Stimulated activated CD4-positive, alpha-beta T cell treated with anti-CD3 and anti-CD28 coated beads, Interleukin-1b, Interleukin-23, amount 100 ng/mL, for 1 hour (primary cell): ENCODE results near the gene ADGRA3.

Source experiments
- DNase-seq, 2 donors: peaks; one replicate each; pipeline ENCODE4 v3.0.0-alpha.2; 2020; ENCODE audit warnings: low read depth in 2 of 2

The ADGRA3 gene

DNA sequence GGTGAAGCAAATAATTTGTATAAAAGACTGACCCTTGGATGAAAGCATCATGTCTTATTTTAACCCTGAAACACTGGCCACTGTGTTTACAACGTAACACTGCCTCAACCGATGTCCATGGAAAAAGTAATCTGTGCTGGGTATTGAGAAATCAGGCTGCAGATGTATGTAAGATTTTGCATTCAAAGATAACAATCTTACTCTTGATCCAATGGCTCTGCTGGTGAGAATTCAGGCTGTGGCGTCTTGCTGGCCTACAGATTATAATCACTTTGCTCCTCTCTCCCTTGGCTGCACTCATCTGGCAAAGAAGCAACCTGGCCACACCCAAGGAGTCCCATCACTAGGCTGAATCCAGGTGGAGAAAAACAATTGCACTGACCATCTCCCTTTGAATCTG, 7.5 kb downstream of the ADGRA3 start:
- DNase-seq, result no peak

GRCh38 chr4:22504922-22505321, 10.9 kb downstream of the ADGRA3 start:
- no peak for DNase-seq

GRCh38 chr4:22504447-22504846, 11.4 kb downstream of the ADGRA3 start:
- DNase-seq, result no peak

DNA sequence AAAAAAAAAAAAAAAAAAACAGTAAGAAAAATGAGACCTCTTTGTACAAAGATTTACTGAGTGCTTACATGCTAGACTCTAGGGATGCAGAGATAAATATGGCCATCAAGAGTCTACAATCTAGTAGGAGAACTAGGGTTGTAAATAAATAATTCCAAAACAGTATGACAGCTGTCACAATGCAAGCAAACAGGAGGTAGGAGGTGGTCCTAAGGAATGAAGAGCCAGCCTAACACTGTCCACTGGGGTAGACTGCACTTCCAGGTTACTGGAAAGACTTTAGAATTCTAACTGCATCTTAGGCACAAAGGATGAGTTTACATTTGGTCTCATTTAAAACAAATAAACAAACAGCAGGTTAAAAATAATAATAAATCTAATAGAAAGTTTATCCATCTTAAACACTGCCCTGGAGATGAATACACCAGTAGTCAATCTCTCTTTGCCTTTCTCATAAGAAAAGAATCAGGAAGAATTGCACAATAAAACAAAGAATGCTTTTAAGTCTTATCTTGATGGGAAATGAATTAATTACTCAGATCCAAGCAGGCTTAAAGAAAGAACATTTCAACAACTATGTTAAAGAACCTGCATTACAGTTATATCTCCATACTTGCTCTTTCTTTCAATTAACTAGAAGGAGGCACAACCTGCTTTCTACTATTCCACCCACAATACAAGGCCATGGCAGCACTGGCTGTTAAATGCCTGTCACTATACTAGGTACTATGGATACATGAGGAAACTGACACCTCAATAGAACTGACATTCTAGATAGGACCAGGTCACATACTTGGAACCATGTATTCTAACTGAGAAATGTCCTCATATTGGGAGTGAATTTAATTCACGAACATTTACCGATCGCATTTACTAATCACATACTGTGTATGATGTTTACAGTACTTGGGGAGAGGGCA, 12.7 kb downstream of the ADGRA3 start:
- no peak for DNase-seq

DNA sequence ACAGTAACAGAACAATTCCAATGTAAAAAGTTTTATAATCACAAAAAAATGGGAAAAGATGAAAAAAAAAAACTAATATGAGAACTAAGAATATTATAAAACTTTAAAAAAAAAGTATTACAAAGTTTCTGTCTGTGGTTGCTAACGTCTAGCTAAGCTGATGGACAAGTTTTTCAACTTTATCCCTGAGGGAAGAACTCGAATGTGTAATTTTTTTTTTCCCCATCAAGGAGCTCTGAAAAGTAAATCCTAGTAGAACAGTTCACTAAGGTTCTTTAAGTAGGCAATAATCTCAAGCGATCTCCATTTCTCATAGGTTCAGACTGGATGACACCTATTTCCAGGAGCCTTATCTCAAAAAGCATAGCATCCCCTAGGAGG, 14.2 kb downstream of the ADGRA3 start:
- no peak for DNase-seq

- DNase-seq, result no peak
Observed at GRCh38 chr4:22500831-22501714, 14.8 kb downstream of the ADGRA3 start.

GRCh38 chr4:22500128-22500611, 15.7 kb downstream of the ADGRA3 start:
- DNase-seq, result no peak

GRCh38 chr4:22498866-22499265, 17.0 kb downstream of the ADGRA3 start:
- DNase-seq, result no peak

GRCh38 chr4:22496165-22496813, 19.6 kb downstream of the ADGRA3 start:
- no peak for DNase-seq

DNA sequence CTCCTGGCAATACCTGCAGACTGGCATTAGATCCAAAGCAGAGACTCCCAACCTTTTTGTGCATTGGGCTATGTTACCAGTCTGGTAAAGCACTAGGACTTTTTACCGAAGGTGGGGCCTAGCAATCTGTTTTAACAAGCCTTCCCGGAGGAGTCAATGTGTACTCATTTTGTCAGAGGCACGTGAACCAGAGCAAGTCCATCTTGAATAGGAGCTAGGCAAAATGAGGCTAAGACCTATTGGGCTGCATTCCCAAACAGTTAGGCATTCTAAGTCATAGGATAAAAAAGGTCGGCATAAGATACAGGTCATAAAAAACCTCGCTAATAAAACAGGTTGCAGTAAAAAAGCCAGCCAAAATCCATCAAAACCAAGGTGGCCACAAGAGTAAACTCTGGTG, 22.3 kb downstream of the ADGRA3 start:
- DNase-seq, result no peak

DNA sequence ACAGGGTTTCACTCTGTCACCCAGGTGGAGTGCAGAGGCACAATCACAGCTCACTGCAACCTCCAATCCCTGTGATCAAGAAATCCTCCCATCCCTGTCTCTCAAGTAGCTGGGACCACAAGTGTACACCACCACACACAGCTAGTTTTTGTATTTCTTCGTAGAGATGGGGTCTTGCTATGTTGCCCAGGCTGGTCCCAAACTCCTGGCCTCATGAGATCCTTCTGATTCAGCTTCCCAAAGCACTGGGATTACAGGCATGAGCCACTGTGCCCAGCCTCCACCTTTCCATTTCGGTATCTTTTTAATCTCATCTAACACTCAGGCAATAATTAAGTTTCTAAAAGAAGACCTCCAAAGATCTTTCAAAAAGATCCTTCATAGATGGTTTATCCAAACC, 22.9 kb downstream of the ADGRA3 start:
- DNase-seq, result no peak

DNA sequence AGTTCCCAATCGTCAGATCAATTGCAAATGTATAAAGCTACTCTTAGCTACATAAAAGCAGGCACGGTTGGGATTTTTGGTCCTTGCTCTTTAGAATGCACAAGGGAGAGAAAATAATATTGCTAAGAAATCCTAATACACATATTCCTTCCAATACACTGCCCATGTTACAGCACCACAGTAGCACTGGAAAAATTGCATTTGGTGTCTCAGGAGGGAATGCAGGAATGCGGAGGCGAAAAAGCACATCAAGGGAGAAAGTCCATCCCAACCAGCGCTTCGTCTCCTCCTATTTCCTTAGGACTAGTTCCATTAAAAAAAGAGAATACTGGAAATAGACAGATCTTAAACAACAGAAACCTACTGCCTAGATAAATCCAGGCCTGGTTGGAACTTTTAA, 23.9 kb downstream of the ADGRA3 start:
- DNase-seq, result no peak

DNA sequence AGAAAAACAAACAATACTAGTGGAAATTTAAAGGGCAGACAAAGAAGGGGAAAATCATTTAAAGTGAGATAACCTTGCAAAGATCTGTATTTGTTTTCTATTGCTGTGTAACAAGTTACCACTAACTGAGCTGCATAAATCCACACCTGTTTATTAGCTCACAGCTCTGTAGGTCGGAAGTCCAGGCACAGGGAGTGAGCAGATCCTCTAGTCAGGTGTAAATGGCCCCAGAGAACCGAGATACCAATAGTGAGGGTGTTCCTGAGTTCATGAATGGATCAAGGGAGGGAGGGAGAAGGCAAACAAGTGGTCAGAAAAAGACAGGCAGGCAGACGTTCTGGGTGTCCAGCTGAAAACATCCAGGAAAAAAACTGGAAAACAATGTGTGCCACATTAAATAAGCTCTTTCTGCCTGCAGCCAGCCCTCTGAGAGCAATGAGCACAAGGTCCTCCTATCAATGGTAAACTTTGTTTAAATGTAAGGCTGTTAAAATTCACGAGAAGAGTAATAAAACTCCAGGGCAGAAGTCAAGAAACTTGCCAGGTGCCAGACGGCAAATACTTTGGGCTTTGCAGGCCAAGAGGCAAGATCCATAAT, 25.0 kb downstream of the ADGRA3 start:
- no peak for DNase-seq

DNA sequence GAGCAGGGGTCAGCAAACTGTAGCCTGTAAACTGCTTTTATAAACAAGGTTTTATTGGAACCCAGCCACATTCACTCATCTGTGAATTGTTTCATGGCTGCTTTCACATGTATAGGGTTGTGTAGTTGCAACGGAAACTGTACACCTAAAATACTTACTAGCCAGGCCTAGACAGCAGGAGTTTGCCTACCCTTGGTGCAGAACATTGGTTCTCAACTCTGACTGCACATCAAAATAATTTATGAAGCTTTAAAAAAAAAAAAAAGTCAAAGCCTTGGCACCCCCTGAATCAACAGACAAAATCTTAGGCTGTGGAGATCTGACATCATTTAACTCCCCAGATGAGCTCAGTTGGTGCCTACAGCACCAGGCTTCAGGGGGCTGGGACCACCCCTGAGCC, 27.8 kb downstream of the ADGRA3 start:
- no peak for DNase-seq

- DNase-seq, result no peak
Observed at GRCh38 chr4:22487328-22487727, 28.5 kb downstream of the ADGRA3 start.

DNA sequence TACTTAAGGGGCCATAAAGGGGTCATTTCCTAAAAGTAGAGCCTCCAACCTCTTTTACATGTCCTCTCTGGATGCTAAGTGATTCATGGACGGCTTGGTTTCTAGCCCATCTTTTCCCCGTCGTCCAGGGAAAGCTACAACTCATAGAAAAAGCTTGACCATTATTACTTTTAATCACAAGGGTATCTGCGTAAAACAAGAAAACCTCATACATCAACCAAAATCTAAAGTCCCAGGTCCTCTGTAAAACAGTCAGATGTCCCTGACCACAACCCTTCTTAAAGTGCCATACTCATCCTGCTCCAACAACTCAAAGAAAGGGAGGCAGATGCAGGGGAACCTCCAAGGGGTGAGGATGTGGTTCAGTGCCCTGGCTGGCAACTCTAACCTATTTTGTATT, 29.6 kb downstream of the ADGRA3 start:
- no peak for DNase-seq

GRCh38 chr4:22485737-22486136, 30.1 kb downstream of the ADGRA3 start:
- no peak for DNase-seq

- DNase-seq, result no peak
Observed at GRCh38 chr4:22483551-22483981, 32.3 kb downstream of the ADGRA3 start.

DNA sequence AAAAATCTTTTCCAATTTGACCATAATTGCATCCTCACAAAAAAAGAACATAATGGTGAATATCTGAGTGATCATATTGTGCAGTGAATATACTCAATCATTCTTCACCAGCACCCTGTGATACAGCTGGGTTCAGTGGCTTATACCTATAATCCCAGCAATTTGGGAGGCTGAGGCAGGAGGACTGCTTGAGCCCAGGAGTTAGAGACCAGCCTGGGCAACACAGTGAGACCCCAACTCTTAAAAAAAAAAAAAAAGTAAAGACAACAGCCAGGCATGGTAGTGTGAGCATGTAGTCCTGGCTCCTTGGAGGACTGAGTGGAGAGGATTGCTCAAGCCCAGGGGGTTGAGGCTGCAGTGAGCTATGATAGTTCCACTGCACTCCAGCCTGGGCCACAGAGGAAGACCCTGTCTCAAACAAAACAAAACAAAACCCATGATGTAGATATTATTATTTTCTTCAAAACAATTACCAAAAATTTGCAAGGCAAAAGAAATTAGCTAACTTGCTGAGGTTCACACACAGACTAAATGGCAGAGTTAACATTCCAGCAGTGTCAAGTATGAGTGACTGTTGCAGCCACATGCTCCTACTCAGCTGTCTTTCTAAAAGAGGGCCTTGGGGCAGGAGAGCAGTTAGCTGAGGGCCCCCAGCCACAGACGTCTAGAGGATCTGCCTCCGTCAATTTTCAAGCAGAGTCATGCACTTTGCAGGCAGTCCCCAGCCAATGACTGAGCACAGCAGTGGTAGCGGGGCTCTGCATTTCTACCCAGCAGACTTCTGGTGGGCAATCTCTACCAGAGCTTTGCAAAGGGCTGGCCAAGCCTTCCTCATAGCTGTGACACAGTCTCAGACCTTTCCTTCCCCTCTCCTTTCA, 33.4 kb downstream of the ADGRA3 start:
- DNase-seq, result no peak

GRCh38 chr4:22480675-22481327, 35.1 kb downstream of the ADGRA3 start:
- DNase-seq, result no peak
